ENCODE measurements around the gene CSNK1G2.

GRCh38 chr19:1921326-1921725 lies 19.6 kb upstream of the CSNK1G2 start:
- TF ChIP-seq SUZ12 (IDR thresholded peaks at IDR 0.05; ENCODE audit: extremely low read depth, insufficient read depth, insufficient read length) (no peak), ZNF274 (IDR thresholded peaks at IDR 0.05; ENCODE audit: low read depth, low read length) (no peak), YY1 (IDR thresholded peaks at IDR 0.05; ENCODE audit: insufficient read depth, insufficient read length) (no peak)
